ENCODE measurements around the gene RDH12.
"Not testable (repeated sequence)": the region's sequence is repeated elsewhere in the genome, so short reads cannot be mapped to it uniquely, and the experiment has no call there.

RDH12 gene

DNA sequence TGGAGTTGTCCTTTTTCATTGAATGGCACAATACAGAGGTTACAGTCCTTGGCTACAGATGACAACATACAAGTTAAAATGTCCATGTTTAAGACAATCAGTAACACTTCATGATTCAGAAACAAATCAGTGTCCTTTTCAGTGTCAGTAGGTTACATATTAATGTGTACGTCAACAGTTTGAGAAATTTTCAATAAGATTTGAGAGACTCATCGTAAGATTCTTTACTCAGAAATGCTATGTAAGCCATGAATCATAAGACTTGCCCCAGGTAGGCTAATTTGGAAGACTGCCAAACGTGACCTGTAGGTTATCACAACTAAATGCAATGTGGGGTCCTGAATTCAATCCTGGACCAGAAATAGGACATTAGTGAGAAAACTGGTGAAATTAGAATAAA lies 3.5 kb downstream of the RDH12 start:
- no peak for DNase-seq (ENCODE audit: low read depth in 1 of 2, low spot score in 1 of 2)
- Histone ChIP-seq H3K4me3 (replicated peaks; ENCODE audit: insufficient read depth, low read length) (no peak overlapping the region), H3K27ac (replicated peaks) (no peak overlapping the region), H3K27me3 (ENCODE audit: insufficient read depth, poor library complexity, severe bottlenecking) (no peaks in the 10 kb centered on the region)
- TF ChIP-seq POLR2AphosphoS5 (IDR thresholded peaks at IDR 0.05; ENCODE audit: low read depth) (no peak), SPI1 (IDR thresholded peaks at IDR 0.05; ENCODE audit: borderline replicate concordance, low read depth) (no peak), GABPA (IDR thresholded peaks at IDR 0.05; ENCODE audit: low read depth) (no peak)
- TF ChIP-seq, protein P1, sequence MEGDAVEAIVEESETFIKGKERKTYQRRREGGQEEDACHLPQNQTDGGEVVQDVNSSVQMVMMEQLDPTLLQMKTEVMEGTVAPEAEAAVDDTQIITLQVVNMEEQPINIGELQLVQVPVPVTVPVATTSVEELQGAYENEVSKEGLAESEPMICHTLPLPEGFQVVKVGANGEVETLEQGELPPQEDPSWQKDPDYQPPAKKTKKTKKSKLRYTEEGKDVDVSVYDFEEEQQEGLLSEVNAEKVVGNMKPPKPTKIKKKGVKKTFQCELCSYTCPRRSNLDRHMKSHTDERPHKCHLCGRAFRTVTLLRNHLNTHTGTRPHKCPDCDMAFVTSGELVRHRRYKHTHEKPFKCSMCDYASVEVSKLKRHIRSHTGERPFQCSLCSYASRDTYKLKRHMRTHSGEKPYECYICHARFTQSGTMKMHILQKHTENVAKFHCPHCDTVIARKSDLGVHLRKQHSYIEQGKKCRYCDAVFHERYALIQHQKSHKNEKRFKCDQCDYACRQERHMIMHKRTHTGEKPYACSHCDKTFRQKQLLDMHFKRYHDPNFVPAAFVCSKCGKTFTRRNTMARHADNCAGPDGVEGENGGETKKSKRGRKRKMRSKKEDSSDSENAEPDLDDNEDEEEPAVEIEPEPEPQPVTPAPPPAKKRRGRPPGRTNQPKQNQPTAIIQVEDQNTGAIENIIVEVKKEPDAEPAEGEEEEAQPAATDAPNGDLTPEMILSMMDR (IDR thresholded peaks at IDR 0.05; ENCODE audit: insufficient read depth, low read length): no peak
- TF ChIP-seq, protein P2, sequence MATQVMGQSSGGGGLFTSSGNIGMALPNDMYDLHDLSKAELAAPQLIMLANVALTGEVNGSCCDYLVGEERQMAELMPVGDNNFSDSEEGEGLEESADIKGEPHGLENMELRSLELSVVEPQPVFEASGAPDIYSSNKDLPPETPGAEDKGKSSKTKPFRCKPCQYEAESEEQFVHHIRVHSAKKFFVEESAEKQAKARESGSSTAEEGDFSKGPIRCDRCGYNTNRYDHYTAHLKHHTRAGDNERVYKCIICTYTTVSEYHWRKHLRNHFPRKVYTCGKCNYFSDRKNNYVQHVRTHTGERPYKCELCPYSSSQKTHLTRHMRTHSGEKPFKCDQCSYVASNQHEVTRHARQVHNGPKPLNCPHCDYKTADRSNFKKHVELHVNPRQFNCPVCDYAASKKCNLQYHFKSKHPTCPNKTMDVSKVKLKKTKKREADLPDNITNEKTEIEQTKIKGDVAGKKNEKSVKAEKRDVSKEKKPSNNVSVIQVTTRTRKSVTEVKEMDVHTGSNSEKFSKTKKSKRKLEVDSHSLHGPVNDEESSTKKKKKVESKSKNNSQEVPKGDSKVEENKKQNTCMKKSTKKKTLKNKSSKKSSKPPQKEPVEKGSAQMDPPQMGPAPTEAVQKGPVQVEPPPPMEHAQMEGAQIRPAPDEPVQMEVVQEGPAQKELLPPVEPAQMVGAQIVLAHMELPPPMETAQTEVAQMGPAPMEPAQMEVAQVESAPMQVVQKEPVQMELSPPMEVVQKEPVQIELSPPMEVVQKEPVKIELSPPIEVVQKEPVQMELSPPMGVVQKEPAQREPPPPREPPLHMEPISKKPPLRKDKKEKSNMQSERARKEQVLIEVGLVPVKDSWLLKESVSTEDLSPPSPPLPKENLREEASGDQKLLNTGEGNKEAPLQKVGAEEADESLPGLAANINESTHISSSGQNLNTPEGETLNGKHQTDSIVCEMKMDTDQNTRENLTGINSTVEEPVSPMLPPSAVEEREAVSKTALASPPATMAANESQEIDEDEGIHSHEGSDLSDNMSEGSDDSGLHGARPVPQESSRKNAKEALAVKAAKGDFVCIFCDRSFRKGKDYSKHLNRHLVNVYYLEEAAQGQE (IDR thresholded peaks at IDR 0.05; ENCODE audit: insufficient replicate concordance, low read depth): no peak

DNA sequence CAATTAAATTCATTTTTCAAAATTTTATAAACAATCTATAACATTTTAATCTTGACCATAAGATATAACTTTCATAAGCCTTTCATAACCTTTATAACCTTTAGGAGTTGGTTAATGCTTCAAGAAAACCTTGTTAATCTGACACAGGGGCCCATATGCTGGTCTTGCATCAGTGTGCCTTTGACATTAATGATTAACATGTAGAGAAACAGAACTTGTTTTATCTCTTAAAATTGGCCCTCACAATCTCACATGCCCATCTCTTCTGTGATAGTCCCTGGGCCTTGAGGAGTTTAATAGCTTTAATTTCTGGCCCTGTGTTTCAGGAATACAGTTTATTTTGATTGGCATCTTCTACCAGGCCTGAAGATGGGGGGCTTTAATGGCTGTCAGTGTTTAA lies 7.7 kb downstream of the RDH12 start:
- H3K4me3 ChIP-seq (replicated peaks; ENCODE audit: insufficient read depth, low read length); H3K27ac ChIP-seq (replicated peaks); H3K27me3 ChIP-seq (ENCODE audit: insufficient read depth, poor library complexity, severe bottlenecking); DNase-seq (ENCODE audit: low read depth in 1 of 2, low spot score in 1 of 2): not testable (repeated sequence)

DNA sequence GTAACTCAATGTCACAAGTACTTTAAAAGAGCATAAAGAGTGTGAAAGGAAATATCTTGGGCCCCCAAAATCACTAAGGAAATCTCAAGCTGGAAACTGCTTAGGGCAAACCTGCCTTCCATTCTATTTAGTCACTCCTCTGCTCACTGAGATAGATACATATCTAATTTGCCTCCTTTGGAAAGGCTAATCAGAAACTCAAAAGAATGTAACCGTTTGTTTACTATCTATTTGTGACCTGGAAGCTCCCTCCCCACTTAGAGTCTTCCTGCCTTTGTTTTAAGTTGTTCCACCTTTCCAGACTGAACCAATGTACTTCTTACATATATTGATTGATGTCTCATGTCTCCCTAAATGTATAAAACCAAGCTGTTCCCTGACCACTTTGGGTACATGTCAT lies 8.1 kb downstream of the RDH12 start:
- not testable (repeated sequence) for DNase-seq (ENCODE audit: low read depth in 1 of 2, low spot score in 1 of 2); H3K27ac ChIP-seq (replicated peaks); H3K4me3 ChIP-seq (replicated peaks; ENCODE audit: insufficient read depth, low read length); H3K27me3 ChIP-seq (ENCODE audit: insufficient read depth, poor library complexity, severe bottlenecking)

DNA sequence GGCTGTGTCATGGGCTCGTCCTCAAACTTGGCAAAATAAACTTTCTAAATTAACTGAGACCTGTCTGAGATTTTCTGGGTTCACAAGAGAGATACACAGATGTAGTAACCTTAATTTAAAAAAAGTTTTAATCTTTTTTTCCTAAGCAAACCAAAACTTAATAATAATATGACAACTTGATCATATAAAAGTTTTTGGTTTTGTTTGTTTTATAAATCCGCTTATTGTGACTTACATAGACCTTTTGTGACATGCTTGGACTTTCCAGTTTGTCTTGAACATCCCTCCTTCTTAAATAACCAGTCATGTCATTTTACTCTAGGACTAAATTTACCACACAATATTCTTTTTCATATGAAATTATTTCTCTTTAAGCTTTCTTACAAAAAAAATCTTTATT lies 8.5 kb downstream of the RDH12 start:
- H3K4me3 ChIP-seq (replicated peaks; ENCODE audit: insufficient read depth, low read length): no peak overlapping the region
- no peak overlapping the region for H3K27ac ChIP-seq (replicated peaks)
- H3K27me3 ChIP-seq (ENCODE audit: insufficient read depth, poor library complexity, severe bottlenecking): no peaks in the 10 kb centered on the region
- no peak for TF ChIP-seq SPI1 (IDR thresholded peaks at IDR 0.05; ENCODE audit: borderline replicate concordance, low read depth)
- TF ChIP-seq GABPA (IDR thresholded peaks at IDR 0.05; ENCODE audit: low read depth): no peak
- no peak for TF ChIP-seq POLR2AphosphoS5 (IDR thresholded peaks at IDR 0.05; ENCODE audit: low read depth)
- TF ChIP-seq, protein P1 (IDR thresholded peaks at IDR 0.05; ENCODE audit: insufficient read depth, low read length): no peak
- TF ChIP-seq, protein P2 (IDR thresholded peaks at IDR 0.05; ENCODE audit: insufficient replicate concordance, low read depth): no peak
- DNase-seq (ENCODE audit: low read depth in 1 of 2, low spot score in 1 of 2): no peak

DNA sequence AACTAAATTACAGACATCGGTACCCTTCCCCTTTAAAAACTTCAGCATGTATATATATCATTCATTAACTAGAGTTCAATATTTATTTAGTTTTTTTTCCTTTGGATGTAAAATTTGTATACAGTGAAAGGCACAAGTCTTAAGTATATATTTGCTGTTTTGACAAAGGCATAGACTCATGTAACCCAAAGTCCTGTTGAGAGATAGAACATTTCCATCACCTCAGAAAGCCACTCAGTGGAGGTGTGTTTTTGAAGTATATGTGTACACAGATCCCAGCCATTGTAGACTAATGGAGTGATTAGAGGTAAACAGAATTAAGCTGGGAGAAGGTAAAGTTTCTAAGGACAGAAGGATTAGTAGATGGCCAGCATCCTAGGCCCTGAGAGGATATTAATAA lies 15.4 kb downstream of the RDH12 start:
- no peaks in the 10 kb centered on the region for H3K27me3 ChIP-seq (ENCODE audit: insufficient read depth, poor library complexity, severe bottlenecking)
- TF ChIP-seq SPI1 (IDR thresholded peaks at IDR 0.05; ENCODE audit: borderline replicate concordance, low read depth): no peak
- H3K4me3 ChIP-seq (replicated peaks; ENCODE audit: insufficient read depth, low read length): no peak overlapping the region
- no peak for DNase-seq (ENCODE audit: low read depth in 1 of 2, low spot score in 1 of 2)
- H3K27ac ChIP-seq (replicated peaks): no peak overlapping the region
